ENCODE results near the gene LSM14B.
A peak's percentile ranks its signal among the peaks of the same experiment; 100 is the strongest.
"Not testable (repeated sequence)": the region's sequence is repeated elsewhere in the genome, so short reads cannot be mapped to it uniquely, and the experiment has no call there.

The LSM14B gene

DNA sequence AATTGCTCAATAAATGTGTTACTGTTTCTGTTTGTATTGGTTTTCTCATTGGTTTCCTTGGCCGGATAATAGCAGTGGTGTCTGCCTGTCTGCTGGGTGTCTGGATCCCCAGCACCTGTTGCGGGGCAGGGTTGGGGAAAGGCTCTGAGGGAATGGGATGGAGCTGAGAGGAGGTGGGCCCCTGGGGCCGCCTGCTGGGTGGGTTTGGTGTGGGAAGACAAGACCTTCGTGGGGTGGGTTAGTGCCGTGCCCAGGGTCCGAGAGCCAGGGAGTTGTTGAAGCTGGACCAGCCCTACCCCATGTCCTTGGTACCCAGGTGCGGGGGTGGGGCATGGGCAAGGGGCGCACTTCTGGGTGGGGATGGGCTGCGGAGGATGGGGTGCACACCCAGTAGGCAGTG is 25.3 kb downstream of the LSM14B start:
- no peak for DNase-seq

- not testable (repeated sequence) for DNase-seq
Observed at GRCh38 chr20:62148383-62148782, 26.1 kb downstream of the LSM14B start.

- no peak for DNase-seq
Observed at GRCh38 chr20:62148908-62149314, 26.6 kb downstream of the LSM14B start.

DNA sequence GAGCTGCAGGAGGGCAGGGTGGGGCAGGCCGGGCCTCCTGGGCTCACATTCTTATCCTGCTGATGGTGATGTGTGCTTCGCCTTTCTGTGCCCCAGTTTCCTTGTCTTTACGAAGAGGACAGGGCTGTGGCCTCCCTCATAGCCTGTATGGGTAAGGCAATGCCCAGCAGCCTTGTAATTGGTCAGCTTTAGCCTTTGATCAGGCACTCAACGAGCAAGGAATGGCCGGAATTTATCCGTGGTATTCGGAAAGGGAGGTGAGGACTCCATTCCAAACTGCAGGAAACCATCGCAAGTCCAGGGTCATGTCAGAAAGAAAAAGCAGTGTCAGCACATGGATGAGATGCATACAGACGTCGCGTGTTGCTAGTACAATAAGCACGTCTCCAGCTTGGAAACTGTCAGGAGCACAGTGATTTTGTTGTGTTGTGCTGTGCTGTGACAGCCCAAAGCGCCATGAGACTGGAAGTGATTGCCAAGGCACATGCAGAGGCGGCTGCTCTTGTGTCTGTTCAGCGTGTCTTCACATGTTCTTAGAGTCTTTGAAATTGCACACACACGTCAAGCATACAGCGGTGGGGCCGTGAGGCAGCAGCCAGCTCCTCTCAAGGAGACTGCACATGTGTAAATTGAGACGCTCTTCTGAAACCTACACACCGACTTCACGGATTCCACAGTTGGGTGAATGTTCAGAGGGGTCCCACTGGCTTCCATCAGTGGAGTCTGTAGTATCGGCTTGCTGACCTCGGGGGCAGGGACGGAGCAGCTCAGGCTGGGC is 27.4 kb downstream of the LSM14B start:
- no peak for DNase-seq

- DNase-seq, result no peak
Observed at GRCh38 chr20:62150310-62150575, 28.0 kb downstream of the LSM14B start.

GRCh38 chr20:62151225-62151624 is 28.9 kb downstream of the LSM14B start:
- DNase-seq, result no peak

- no peak for DNase-seq
Observed at GRCh38 chr20:62151835-62152364, 29.6 kb downstream of the LSM14B start.

- no peak for DNase-seq
Observed at GRCh38 chr20:62155428-62156253, 33.4 kb downstream of the LSM14B start.

GRCh38 chr20:62156254-62156556 is 33.9 kb downstream of the LSM14B start:
- DNase-seq, result no peak

GRCh38 chr20:62156592-62157386 is 34.5 kb downstream of the LSM14B start:
- DNase-seq, result peak; percentile 99

DNA sequence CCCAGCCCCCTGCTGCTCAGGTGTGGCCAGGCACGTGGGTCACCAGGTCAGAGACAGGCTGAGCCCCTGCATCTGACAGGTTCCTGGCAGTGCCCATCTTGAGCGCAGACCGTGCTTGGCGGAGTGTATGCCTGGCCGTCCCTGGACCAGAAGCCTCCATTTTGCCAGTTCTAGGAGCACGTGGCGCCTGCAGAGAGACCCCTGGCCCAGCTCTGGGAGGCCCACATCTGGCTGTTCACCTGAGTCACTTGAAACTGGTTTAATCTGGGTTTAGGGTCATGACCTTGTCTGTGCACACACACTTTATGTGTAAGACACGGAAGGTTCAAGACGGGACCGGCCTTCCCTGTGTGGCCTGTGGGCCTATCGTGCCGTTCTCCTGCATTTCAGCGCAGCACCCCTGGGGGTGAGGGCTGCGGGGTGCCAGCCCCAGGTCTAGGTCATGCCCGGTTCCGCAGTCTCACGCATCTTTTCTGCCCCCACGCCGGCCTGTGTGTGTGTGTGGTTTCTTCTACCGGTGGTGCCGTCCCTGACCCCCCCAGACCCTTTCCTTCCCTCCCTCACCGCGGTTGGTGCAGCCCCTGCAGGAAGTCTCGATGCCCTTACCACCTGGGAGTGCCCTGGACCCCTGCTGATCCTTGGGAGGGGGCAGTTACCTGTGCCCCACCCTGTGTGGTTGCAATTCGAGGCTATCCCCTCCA is 35.3 kb downstream of the LSM14B start:
- DNase-seq, result no peak

DNA sequence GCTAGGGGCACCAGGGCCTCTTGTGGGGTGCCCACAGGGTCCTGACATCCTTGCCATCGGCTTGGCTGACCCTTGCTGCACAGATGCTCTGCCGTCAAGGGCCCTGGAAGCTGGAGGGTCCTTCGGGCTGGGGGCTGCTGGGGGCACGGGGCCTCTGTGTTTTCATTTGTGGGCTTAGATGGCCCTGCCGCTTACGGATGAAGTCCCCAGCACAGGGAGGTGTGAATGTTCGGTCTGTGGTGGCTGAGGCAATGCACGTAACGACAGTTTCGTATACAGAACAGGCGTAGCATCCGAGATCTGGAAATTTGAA is 35.8 kb downstream of the LSM14B start:
- no peak for DNase-seq

- DNase-seq, result no peak
Observed at GRCh38 chr20:62158541-62158940, 36.3 kb downstream of the LSM14B start.

DNA sequence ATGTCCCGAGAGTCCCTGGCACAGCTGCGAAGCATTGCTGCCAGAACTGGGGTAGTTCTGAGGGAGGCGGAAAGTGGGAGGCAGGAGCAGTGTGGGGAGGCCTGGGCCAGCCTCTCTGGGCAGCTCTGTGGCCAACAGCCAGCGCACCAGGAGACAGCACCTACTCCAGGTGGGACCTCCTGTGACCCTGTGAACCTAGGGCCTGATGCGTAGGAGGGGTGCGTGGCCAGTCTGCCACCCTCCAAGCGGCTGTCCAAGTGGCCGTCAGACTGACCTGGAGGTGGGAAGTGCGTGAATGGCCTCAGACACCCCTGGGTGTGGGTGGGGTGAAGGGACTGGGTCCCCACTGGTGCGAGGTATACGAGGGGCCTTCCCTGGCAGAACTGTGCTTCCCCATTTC is 36.8 kb downstream of the LSM14B start:
- DNase-seq, result no peak

- peak; percentile 73 for DNase-seq
Observed at GRCh38 chr20:62159839-62160238, 37.6 kb downstream of the LSM14B start.

DNA sequence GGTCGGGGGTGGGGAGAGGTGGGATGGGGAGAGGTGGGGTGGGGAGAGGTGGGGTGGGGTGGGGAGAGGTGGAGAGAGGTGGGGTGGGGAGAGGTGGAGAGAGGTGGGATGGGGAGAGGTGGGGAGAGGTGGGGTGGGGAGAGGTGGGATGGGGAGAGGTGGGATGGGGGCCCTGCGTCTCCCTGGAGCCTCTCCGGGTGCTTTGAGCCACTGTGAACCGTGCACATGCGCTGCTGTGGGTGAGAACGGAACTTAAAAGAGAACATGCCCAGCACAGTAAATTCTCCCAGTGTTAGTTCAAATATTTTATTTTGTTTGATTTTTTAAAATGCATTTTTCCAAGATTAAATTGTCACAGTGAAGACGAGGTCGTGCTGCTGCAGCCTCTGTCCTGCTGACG is 38.0 kb downstream of the LSM14B start:
- DNase-seq, result no peak

GRCh38 chr20:62160876-62161275 is 38.6 kb downstream of the LSM14B start:
- no peak for DNase-seq

GRCh38 chr20:62161347-62161746 is 39.1 kb downstream of the LSM14B start:
- DNase-seq, result no peak

DNA sequence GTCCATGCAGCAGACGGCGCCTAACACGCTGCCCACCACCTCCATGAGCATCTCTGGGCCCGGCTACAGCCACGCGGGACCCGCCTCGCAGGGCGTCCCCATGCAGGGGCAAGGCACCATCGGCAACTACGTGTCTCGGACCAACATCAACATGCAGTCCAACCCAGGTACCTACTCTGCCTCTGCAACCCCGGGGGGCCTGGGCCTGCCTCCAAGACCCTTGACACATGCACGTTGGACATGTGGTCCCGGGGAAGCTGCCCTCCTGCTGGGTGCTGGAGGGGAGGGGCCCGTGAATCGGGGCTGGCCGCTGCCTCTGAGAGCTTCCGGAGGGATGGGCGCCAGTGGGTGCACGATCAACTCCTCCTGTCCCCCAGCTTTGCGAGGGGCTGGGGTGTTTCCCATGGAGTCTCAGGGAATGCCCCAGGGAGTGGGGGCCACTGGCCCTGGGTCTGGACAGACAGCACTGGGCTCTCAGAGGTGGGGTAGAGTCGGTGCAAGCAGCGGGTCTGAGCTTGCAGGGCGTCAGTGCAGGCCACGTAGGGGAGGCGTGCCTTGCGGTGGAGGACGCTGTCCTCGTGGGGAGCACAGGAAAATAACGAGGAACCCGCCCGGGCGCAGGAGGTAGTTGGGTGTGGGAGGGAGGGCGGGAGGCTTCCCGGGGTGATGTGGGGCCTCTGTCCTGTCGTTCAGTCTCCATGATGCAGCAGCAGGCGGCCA is 40.6 kb downstream of the LSM14B start:
- DNase-seq, result no peak

DNA sequence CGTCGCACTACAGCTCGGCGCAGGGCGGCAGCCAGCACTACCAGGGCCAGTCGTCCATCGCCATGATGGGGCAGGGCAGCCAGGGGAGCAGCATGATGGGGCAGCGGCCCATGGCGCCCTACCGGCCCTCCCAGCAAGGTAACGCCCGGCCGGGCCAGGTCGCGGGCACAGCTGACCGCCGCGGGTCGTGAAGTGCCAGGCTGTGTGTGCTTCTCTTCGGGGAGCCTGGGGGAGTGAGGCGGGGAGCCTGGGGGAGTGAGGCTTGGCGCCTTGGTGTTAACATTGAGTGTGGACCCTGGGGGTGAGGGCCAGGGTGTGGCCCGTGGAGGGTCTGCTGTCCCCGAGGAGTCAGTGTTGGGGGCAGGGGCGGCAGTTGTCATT is 41.2 kb downstream of the LSM14B start:
- DNase-seq, result no peak

DNA sequence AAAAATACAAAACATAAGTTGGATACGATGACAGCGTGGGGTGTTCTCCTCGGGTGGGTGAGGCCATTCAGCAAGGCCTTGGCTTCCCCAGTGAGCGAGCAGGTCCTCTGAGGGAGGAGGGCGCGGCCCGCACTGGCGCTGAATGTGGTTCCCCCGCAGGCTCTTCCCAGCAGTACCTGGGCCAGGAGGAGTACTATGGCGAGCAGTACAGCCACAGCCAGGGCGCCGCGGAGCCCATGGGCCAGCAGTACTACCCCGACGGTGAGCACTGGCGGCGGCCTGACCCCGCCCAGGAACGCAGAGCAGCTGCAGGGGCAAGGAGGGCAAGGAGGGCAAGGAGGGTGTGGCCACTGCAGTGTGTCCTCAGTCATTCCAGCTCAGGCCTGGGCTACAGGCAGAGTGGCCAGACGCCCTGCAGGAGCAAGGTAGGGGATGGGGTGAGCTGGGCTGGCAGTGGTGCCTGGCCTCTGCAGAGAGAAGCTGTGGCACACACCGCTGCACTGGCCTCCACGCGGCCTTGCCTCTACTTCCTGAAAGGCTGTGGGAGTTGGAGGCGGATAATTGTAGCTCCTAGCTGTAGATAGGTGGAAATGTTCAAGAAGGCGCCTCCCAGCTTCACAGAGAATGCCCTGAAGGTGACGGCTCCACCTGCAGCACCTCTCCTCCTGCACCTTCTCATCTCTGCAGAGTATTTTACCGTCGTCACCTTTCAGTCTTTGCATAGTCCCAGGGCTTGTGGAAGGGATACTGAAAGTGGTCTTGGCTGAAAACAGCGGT is 41.9 kb downstream of the LSM14B start:
- no peak for DNase-seq
